Mesendoderm (in vitro differentiated cells): ENCODE results near the gene FAM169A.

ENCODE experiments used
- DNase-seq: peaks from one replicate; pipeline ENCODE4 v3.0.0; 2013
- H2AK5ac ChIP-seq: 2 replicates; pipeline ENCODE4 v1.6.1; 2013; ENCODE audit warnings: low read length, inconsistent platforms
- H2BK120ac ChIP-seq: 2 replicates; pipeline ENCODE4 v1.6.1; 2013; ENCODE audit warnings: low read depth, mild to moderate bottlenecking, low read length, moderate library complexity, mixed read lengths
- H2BK15ac ChIP-seq: replicated peaks from 2 replicates; pipeline ENCODE4 v1.6.1; 2013; ENCODE audit warnings: low read depth, mild to moderate bottlenecking, moderate library complexity
- H2BK5ac ChIP-seq: 2 replicates; pipeline ENCODE4 v1.6.1; 2013; ENCODE audit warnings: low read length, inconsistent platforms
- H3K18ac ChIP-seq: 2 replicates; pipeline ENCODE4 v1.6.1; 2013; ENCODE audit warnings: mild to moderate bottlenecking, low read length, mixed read lengths
- H3K23ac ChIP-seq: one replicate; pipeline ENCODE4 v1.6.1; 2013; ENCODE audit warnings: low read length
- H3K27ac ChIP-seq: 2 replicates; pipeline ENCODE4 v1.5.1; 2013; ENCODE audit warnings: low read depth, mild to moderate bottlenecking, inconsistent platforms, low read length, moderate library complexity
- H3K27me3 ChIP-seq: 2 replicates; pipeline ENCODE4 v1.6.1; 2013; ENCODE audit warnings: low read length, control low read depth, mild to moderate bottlenecking, inconsistent platforms; ENCODE audit not compliant: insufficient read depth, poor library complexity
- H3K36me3 ChIP-seq: 2 replicates; pipeline ENCODE4 v1.6.1; 2013; ENCODE audit warnings: low read length, inconsistent platforms; ENCODE audit not compliant: control insufficient read depth, insufficient read depth
- H3K4ac ChIP-seq: one replicate; pipeline ENCODE4 v1.6.1; 2013; ENCODE audit warnings: low read depth, mild to moderate bottlenecking, low read length, moderate library complexity
- H3K4me1 ChIP-seq: 2 replicates; pipeline ENCODE4 v1.6.1; 2013; ENCODE audit warnings: low read depth, low read length, inconsistent platforms; ENCODE audit not compliant: control insufficient read depth
- H3K4me2 ChIP-seq: 2 replicates; pipeline ENCODE4 v1.6.1; 2013; ENCODE audit warnings: low read length
- H3K4me3 ChIP-seq: 2 replicates; pipeline ENCODE4 v1.5.1; 2013; ENCODE audit warnings: mild to moderate bottlenecking, low read length
- H3K56ac ChIP-seq: one replicate; pipeline ENCODE4 v1.6.1; 2013; ENCODE audit warnings: low read length
- H3K79me1 ChIP-seq: 2 replicates; pipeline ENCODE4 v1.6.1; 2013; ENCODE audit warnings: low read length, inconsistent platforms
- H3K79me2 ChIP-seq: 2 replicates; pipeline ENCODE4 v1.6.1; 2013; ENCODE audit warnings: mild to moderate bottlenecking, low read length; ENCODE audit not compliant: control insufficient read depth, insufficient read depth
- H3K9ac ChIP-seq: 2 replicates; pipeline ENCODE4 v1.6.1; 2013; ENCODE audit warnings: low read length, inconsistent platforms
- H4K5ac ChIP-seq: one replicate; pipeline ENCODE4 v1.6.1; 2013; ENCODE audit warnings: low read length
- H4K8ac ChIP-seq: one replicate; pipeline ENCODE4 v1.6.1; 2013; ENCODE audit warnings: low read depth, mild to moderate bottlenecking, control low read depth, low read length, moderate library complexity
- WGBS: extraction: QIAGEN DNeasy Blood & Tissue Kit; methylation state at CpG from one replicate; pipeline ENCODE4 v1.1.7; 2013; ENCODE audit warnings: low lambda C conversion rate, missing lambda C conversion rate; ENCODE audit not compliant: insufficient coverage; ENCODE audit errors: extremely low coverage; 5-methylcytosine and 5-hydroxymethylcytosine counted together

The FAM169A gene

GRCh38 chr5:74903165-74903787 is 37.1 kb upstream of the FAM169A start:
- no peak overlapping the region for H4K5ac ChIP-seq
- H3K27me3 ChIP-seq, result no peaks in the 10 kb centered on the region
- no peak overlapping the region for H3K23ac ChIP-seq
- H3K56ac ChIP-seq, result no peak overlapping the region
- DNase-seq, result peak; percentile 91
- no peak overlapping the region for H3K27ac ChIP-seq
- H3K18ac ChIP-seq, result no peak overlapping the region
- H4K8ac ChIP-seq, result no peak overlapping the region
- H2BK120ac ChIP-seq, result no peak overlapping the region
- no peak overlapping the region for H3K4ac ChIP-seq
- no peak overlapping the region for H3K4me3 ChIP-seq
- H3K4me2 ChIP-seq, result no peak overlapping the region
- no peak overlapping the region for H3K9ac ChIP-seq
- peaks cover 3% of the 10 kb centered on the region for H3K4me1 ChIP-seq
- no peaks in the 10 kb centered on the region for H3K79me1 ChIP-seq
- peak overlapping the region; percentile 13 for H2BK5ac ChIP-seq
- no CpG with 5 or more reads among the region's 4 CpGs for WGBS
- peak overlapping the region; percentile 8 for H2BK15ac ChIP-seq
- H2AK5ac ChIP-seq, result no peak overlapping the region
- no peaks in the 10 kb centered on the region for H3K79me2 ChIP-seq
- no peaks in the 10 kb centered on the region for H3K36me3 ChIP-seq

DNA sequence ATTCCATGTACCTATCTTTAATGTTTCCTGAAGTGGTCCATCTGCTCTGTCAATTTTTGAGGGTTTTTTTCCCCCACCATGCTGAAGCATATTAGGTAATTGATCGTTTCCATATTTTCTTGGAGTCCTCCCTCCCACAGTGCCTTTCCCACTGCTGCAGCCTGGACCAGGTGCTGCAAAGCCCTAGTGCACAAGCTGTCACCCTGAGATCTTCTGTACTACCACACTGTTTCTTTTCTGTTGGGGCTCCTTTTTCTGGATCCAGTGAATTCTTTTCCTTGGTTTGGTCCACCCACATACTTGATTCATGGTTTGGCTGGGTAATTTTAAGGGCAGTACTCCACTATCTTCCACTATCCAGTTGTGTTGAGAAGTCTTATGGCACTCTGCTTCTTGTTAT is 30.9 kb upstream of the FAM169A start:
- H3K79me1 ChIP-seq, result no peaks in the 10 kb centered on the region
- H3K4me2 ChIP-seq, result no peak overlapping the region
- no peaks in the 10 kb centered on the region for H3K4me1 ChIP-seq
- no peak overlapping the region for H4K8ac ChIP-seq
- no peak overlapping the region for H3K23ac ChIP-seq
- DNase-seq, result no peak
- H3K18ac ChIP-seq, result peak overlapping the region; percentile 68
- H3K4me3 ChIP-seq, result no peak overlapping the region
- H2AK5ac ChIP-seq, result no peak overlapping the region
- no CpG with 5 or more reads among the region's 1 CpG for WGBS
- no peak overlapping the region for H4K5ac ChIP-seq
- no peaks in the 10 kb centered on the region for H3K79me2 ChIP-seq
- no peak overlapping the region for H2BK15ac ChIP-seq
- H3K27me3 ChIP-seq, result no peaks in the 10 kb centered on the region
- no peak overlapping the region for H3K9ac ChIP-seq
- peak overlapping the region; percentile 59 for H3K4ac ChIP-seq
- H2BK120ac ChIP-seq, result no peak overlapping the region
- H2BK5ac ChIP-seq, result no peak overlapping the region
- no peak overlapping the region for H3K27ac ChIP-seq
- no peaks in the 10 kb centered on the region for H3K36me3 ChIP-seq
- no peak overlapping the region for H3K56ac ChIP-seq

GRCh38 chr5:74895906-74896305 is 29.7 kb upstream of the FAM169A start:
- Histone ChIP-seq H3K36me3 (no peaks in the 10 kb centered on the region), H2BK120ac (no peak overlapping the region), H3K4me2 (no peak overlapping the region), H3K4me3 (no peak overlapping the region), H3K23ac (no peak overlapping the region), H3K27ac (no peak overlapping the region), H3K27me3 (no peaks in the 10 kb centered on the region), H3K4me1 (no peaks in the 10 kb centered on the region), H3K79me2 (no peaks in the 10 kb centered on the region), H4K5ac (no peak overlapping the region), H3K56ac (no peak overlapping the region), H2AK5ac (no peak overlapping the region), H2BK5ac (peak overlapping the region; percentile 25), H2BK15ac (no peak overlapping the region), H4K8ac (no peak overlapping the region), H3K18ac (no peak overlapping the region), H3K79me1 (no peaks in the 10 kb centered on the region), H3K4ac (no peak overlapping the region), H3K9ac (no peak overlapping the region)
- WGBS, result no CpG with 5 or more reads among the region's 5 CpGs
- DNase-seq, result no peak

- no peak overlapping the region for H4K5ac ChIP-seq
- no peak overlapping the region for H3K23ac ChIP-seq
- H3K9ac ChIP-seq, result no peak overlapping the region
- no peak overlapping the region for H3K27ac ChIP-seq
- no peak overlapping the region for H3K4ac ChIP-seq
- no peak overlapping the region for H3K56ac ChIP-seq
- no peak overlapping the region for H2BK15ac ChIP-seq
- H3K4me1 ChIP-seq, result no peaks in the 10 kb centered on the region
- no peak overlapping the region for H2BK120ac ChIP-seq
- H3K79me2 ChIP-seq, result no peaks in the 10 kb centered on the region
- no peak overlapping the region for H4K8ac ChIP-seq
- no peak overlapping the region for H2BK5ac ChIP-seq
- no CpG with 5 or more reads among the region's 2 CpGs for WGBS
- no peak for DNase-seq
- H3K18ac ChIP-seq, result no peak overlapping the region
- no peaks in the 10 kb centered on the region for H3K27me3 ChIP-seq
- no peak overlapping the region for H3K4me2 ChIP-seq
- no peak overlapping the region for H3K4me3 ChIP-seq
- H2AK5ac ChIP-seq, result no peak overlapping the region
- H3K79me1 ChIP-seq, result no peaks in the 10 kb centered on the region
- H3K36me3 ChIP-seq, result no peaks in the 10 kb centered on the region
These were observed 28.2 kb upstream of the FAM169A start for GRCh38 chr5:74894351-74894750.

DNA sequence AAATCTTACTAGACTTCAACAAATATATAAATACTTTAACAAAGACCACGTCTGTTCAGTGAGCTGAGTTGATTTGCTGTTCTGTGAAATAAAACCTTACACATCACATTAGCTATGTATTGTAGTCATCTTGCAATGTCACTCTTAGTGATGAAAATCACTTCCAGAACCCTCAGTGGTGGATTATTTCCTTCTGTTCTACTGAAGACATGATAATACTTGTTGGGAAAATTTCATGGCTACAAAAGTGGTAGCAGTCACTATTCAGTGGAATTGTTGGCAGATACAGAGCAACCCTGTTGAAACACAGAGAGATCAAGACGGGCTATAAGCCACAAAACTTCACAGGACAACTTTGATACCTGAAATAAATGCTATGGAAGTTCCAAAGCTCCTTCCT is 26.7 kb upstream of the FAM169A start:
- H3K4me3 ChIP-seq, result no peak overlapping the region
- no peak overlapping the region for H3K4ac ChIP-seq
- H2BK15ac ChIP-seq, result peak overlapping the region; percentile 27
- H3K23ac ChIP-seq, result no peak overlapping the region
- H3K79me1 ChIP-seq, result no peaks in the 10 kb centered on the region
- H3K9ac ChIP-seq, result no peak overlapping the region
- no peak overlapping the region for H3K4me2 ChIP-seq
- no peak overlapping the region for H4K5ac ChIP-seq
- no peak overlapping the region for H3K18ac ChIP-seq
- no peak overlapping the region for H2AK5ac ChIP-seq
- H4K8ac ChIP-seq, result no peak overlapping the region
- H3K4me1 ChIP-seq, result no peaks in the 10 kb centered on the region
- no peak overlapping the region for H3K27ac ChIP-seq
- H3K36me3 ChIP-seq, result no peaks in the 10 kb centered on the region
- H3K27me3 ChIP-seq, result no peaks in the 10 kb centered on the region
- no peaks in the 10 kb centered on the region for H3K79me2 ChIP-seq
- no peak overlapping the region for H3K56ac ChIP-seq
- H2BK120ac ChIP-seq, result no peak overlapping the region
- no CpG with 5 or more reads among the region's 2 CpGs for WGBS
- no peak for DNase-seq
- no peak overlapping the region for H2BK5ac ChIP-seq

DNA sequence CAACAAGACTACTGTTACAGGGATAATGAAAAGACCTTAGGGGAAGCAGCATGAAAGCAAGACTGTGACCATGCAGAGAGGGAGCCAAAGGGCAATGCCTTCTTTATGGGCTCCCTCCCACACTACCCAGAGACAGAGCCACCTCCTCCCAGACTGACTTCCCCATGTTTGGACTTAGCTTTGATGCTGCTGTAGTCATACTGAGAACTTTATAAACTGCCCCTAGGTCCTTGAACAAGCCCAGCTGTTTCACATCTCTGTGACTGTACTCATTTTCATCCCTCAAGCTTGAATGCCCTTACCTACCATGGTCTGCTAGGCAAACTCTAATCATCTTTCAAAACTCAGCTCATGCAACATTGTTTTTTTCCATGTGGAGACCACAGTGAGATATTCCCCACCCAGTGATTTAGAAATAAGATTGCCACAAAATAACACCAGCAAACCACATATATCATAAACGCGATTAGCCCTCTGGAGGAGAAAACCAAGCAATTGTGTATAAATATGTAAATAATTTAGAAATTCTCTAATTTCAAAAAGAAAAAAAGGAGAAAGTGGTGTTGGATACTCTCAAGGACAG is 23.4 kb upstream of the FAM169A start:
- Histone ChIP-seq H2BK120ac (no peak overlapping the region), H3K56ac (peak overlapping the region; percentile 11), H3K27ac (no peak overlapping the region), H2BK15ac (no peak overlapping the region), H3K9ac (no peak overlapping the region), H3K79me1 (no peaks in the 10 kb centered on the region), H2BK5ac (no peak overlapping the region), H2AK5ac (no peak overlapping the region), H3K27me3 (no peaks in the 10 kb centered on the region), H3K4ac (no peak overlapping the region), H3K4me1 (no peaks in the 10 kb centered on the region), H3K23ac (no peak overlapping the region), H3K18ac (no peak overlapping the region), H3K36me3 (no peaks in the 10 kb centered on the region), H4K8ac (no peak overlapping the region), H4K5ac (no peak overlapping the region), H3K4me3 (no peak overlapping the region), H3K4me2 (no peak overlapping the region), H3K79me2 (no peaks in the 10 kb centered on the region)
- no peak for DNase-seq
- no CpG with 5 or more reads among the region's 2 CpGs for WGBS
